Measurements from ENCODE around the gene SUCLG2.
A peak's percentile ranks its signal among the peaks of the same experiment; 100 is the strongest.

Gene SUCLG2

GRCh38 chr3:67657192-67657591, 2.8 kb upstream of the SUCLG2 start:
- H3K27me3 Mint-ChIP-seq = no peaks in the 10 kb centered on the region
- no peak overlapping the region for H3K27ac Mint-ChIP-seq
- no peak overlapping the region for H3K4me3 Mint-ChIP-seq
- H3K4me1 Mint-ChIP-seq = peaks cover 29% of the 10 kb centered on the region
- peaks cover 1% of the 10 kb centered on the region for H3K36me3 Mint-ChIP-seq
- no peak for ATAC-seq
- no peaks in the 10 kb centered on the region for H3K9me3 Mint-ChIP-seq

- Mint-ChIP-seq H3K4me3 (no peak overlapping the region), H3K27ac (peak overlapping the region; percentile 87), H3K9me3 (no peaks in the 10 kb centered on the region), H3K27me3 (no peaks in the 10 kb centered on the region), H3K4me1 (peaks cover 33% of the 10 kb centered on the region), H3K36me3 (peaks cover 7% of the 10 kb centered on the region)
- no peak for ATAC-seq
Measured at GRCh38 chr3:67656614-67657013, 2.2 kb upstream of the SUCLG2 start.

DNA sequence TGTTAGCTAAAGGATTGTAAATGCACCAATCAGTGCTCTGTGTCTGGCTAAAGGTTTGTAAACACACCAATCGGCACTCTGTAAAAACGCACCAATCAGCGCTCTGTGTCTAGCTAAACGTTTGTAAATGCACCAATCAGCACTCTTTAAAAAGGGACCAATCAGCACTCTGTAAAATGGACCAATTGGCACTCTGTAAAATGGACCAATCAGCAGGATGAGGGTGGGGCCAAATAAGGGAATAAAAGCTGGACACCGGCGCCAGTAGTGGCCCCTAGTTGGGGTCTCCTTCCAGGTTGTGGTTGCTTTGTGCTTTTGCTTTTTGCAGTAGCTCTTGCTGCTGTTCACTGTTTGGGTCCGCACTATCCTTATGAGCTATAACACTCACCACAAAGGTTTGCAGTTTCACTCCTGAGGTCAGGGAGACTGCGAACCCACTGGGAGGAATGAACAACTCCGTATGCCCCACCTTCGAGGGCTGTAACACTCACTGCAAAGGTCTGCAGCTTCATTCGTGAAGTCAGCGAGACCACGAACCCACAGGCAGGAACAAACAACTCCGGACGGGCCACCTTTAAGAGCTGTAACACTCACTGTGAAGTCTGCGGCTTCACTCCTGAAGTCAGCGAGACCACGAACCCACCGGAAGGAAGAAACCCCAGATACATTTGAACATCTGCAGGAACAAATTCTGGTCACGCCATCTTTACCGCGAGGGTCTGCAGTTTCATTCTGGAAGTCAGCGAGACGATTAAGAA, 1.1 kb upstream of the SUCLG2 start:
- peak overlapping the region; percentile 81 for H3K4me3 Mint-ChIP-seq
- H3K4me1 Mint-ChIP-seq = peaks cover 44% of the 10 kb centered on the region
- peaks cover 14% of the 10 kb centered on the region for H3K36me3 Mint-ChIP-seq
- no peaks in the 10 kb centered on the region for H3K9me3 Mint-ChIP-seq
- H3K27ac Mint-ChIP-seq = peak overlapping the region; percentile 87
- H3K27me3 Mint-ChIP-seq = no peaks in the 10 kb centered on the region
- peak; percentile 67 for ATAC-seq

DNA sequence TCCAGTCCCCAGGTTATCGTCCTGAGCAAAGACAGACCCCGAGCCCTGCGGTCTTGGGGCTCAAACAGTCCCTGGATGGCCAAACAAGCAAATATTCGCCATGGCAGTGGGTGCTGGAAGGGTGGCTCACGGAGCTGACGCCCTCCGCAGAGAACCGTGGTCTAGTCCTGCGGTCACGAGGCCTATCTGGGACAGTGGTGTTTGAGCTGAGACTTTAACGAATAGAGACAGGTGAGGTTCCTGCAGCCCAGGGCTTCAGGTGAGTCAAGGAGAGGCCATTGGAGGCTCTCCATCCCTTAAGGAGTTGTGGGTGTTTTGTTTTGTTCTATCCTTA, 399 bp upstream of the SUCLG2 start:
- H3K27ac Mint-ChIP-seq = peak overlapping the region; percentile 87
- ATAC-seq = no peak
- H3K36me3 Mint-ChIP-seq = peaks cover 14% of the 10 kb centered on the region
- no peaks in the 10 kb centered on the region for H3K27me3 Mint-ChIP-seq
- H3K4me1 Mint-ChIP-seq = peaks cover 49% of the 10 kb centered on the region
- no peaks in the 10 kb centered on the region for H3K9me3 Mint-ChIP-seq
- peak overlapping the region; percentile 81 for H3K4me3 Mint-ChIP-seq

- H3K36me3 Mint-ChIP-seq = peaks cover 18% of the 10 kb centered on the region
- H3K27ac Mint-ChIP-seq = peak overlapping the region; percentile 87
- peaks cover 60% of the 10 kb centered on the region for H3K4me1 Mint-ChIP-seq
- H3K4me3 Mint-ChIP-seq = peak overlapping the region; percentile 81
- H3K27me3 Mint-ChIP-seq = no peaks in the 10 kb centered on the region
- no peak for ATAC-seq
- no peaks in the 10 kb centered on the region for H3K9me3 Mint-ChIP-seq
Measured at GRCh38 chr3:67653425-67654098, 850 bp downstream of the SUCLG2 start.

GRCh38 chr3:67650084-67650483, 4.3 kb downstream of the SUCLG2 start:
- Mint-ChIP-seq H3K4me1 (peaks cover 66% of the 10 kb centered on the region), H3K36me3 (peaks cover 45% of the 10 kb centered on the region), H3K27ac (peak overlapping the region; percentile 40), H3K9me3 (peaks cover 3% of the 10 kb centered on the region), H3K4me3 (no peak overlapping the region), H3K27me3 (no peaks in the 10 kb centered on the region)
- no peak for ATAC-seq

DNA sequence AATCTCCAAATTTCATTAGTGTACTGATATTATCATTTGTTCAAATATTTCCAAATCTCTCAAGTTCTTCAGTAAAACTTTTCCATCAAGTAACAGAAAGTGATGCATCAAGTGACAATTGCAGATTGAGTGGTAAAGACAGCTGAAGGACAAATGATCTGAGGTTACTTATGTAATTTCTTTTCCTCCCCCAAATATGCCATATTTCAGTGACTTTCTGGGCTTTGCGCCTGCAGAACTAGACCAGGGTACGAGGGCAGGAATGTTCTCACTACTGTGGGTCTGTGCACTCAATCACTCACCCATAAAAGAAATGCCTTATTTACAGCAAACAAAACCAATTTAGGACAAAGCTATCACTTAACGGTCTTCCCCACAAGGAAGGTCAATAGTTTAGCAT, 4.7 kb downstream of the SUCLG2 start:
- H3K4me3 Mint-ChIP-seq = no peak overlapping the region
- H3K36me3 Mint-ChIP-seq = peaks cover 45% of the 10 kb centered on the region

DNA sequence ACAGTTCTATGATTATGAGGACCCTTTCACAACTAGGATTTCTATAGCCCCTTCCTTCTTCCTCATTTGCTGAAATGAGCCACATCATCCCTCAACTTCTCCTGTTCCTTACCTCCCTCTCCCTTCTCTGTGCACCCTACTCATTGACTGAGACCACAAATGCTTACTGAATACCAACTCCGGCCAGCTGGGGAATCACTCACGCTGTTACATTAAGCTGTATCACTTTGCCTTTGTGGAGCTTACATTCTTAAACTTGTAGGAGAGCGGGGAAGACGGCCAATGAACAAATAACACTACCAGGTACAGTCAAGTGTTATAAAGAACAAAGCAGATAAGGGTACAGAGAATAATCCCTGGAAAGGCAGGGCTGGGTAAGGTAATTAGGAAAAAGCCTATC, 5.7 kb downstream of the SUCLG2 start:
- ATAC-seq = no peak
- peaks cover 54% of the 10 kb centered on the region for H3K36me3 Mint-ChIP-seq
- H3K4me1 Mint-ChIP-seq = peaks cover 73% of the 10 kb centered on the region
- no peak overlapping the region for H3K27ac Mint-ChIP-seq
- H3K27me3 Mint-ChIP-seq = no peaks in the 10 kb centered on the region
- H3K9me3 Mint-ChIP-seq = peaks cover 3% of the 10 kb centered on the region
- no peak overlapping the region for H3K4me3 Mint-ChIP-seq

More for the DNA sequence above, 4.7 kb downstream of the SUCLG2 start:
- no peak for ATAC-seq
- Mint-ChIP-seq H3K27me3 (no peaks in the 10 kb centered on the region), H3K9me3 (peaks cover 3% of the 10 kb centered on the region), H3K4me1 (peaks cover 65% of the 10 kb centered on the region), H3K27ac (no peak overlapping the region)

DNA sequence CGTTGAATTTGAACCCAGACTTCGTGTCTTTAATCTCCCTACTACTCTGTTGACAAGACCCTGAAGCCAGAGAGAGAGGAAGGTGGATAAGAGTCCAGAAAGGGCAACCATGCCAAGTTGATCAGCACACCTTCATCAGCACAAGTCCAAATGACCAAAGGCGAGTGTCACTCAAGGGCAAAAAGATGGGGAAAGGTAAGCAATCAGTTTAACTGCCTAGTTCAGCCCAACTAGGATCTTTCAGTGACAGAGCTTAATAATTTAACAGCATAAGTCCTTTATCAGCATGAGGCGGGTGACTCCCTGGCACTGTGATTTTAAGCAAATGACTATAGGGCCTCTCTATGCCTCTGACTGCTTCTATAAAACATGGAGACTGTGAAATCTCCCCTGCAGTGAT, 6.2 kb downstream of the SUCLG2 start:
- peaks cover 3% of the 10 kb centered on the region for H3K9me3 Mint-ChIP-seq
- peaks cover 59% of the 10 kb centered on the region for H3K36me3 Mint-ChIP-seq
- H3K27me3 Mint-ChIP-seq = no peaks in the 10 kb centered on the region
- peaks cover 73% of the 10 kb centered on the region for H3K4me1 Mint-ChIP-seq
- no peak for ATAC-seq
- H3K4me3 Mint-ChIP-seq = no peak overlapping the region
- H3K27ac Mint-ChIP-seq = no peak overlapping the region

DNA sequence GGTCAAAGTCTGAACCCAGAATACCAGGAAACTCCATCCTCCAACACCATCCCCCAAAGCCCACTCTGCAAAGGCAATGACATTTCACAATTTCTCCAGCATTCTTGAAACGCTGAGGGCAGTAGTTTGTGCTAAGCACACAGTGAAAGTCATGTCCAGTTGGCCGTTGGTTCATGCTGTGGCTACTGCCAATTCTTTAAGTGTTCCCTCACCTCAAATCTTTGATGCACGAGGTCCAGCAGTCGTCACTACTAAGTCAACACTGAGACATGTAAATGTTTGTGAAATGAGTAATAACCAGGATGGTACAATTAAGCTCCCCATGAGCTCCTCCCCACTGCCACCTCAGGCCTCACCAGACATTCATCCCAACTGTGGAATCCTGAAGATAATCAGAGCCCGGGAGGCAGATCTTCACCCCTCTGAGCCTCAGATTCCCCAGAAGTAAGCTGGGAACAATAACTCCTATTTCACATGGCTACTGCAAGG, 7.0 kb downstream of the SUCLG2 start:
- Mint-ChIP-seq H3K4me3 (no peak overlapping the region), H3K36me3 (peaks cover 60% of the 10 kb centered on the region), H3K27me3 (no peaks in the 10 kb centered on the region), H3K27ac (no peak overlapping the region), H3K4me1 (peaks cover 65% of the 10 kb centered on the region), H3K9me3 (peaks cover 3% of the 10 kb centered on the region)
- ATAC-seq = no peak

- Mint-ChIP-seq H3K9me3 (peaks cover 3% of the 10 kb centered on the region), H3K36me3 (peaks cover 54% of the 10 kb centered on the region), H3K27ac (no peak overlapping the region), H3K4me3 (no peak overlapping the region), H3K27me3 (no peaks in the 10 kb centered on the region), H3K4me1 (peaks cover 57% of the 10 kb centered on the region)
- no peak for ATAC-seq
Measured at GRCh38 chr3:67646586-67647234, 7.7 kb downstream of the SUCLG2 start.

DNA sequence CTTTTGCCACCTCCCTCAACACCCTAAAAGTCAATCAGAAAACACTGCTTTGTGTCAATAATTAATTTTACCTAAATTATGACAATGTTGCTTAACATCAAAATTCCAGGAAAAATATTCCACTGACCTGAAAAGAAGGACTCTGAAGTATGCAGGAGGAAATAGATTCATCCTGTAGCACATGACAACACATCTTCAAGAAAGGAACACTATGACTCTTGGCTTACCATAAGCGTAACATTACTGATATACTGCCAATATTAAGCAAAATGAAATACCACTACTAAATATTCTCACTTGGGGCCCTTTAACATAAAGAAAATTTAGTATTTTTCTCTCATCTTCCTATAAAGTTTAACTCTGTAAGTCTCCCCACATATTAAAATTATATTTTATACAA, 9.6 kb downstream of the SUCLG2 start:
- H3K27ac Mint-ChIP-seq = no peak overlapping the region
- H3K9me3 Mint-ChIP-seq = peaks cover 3% of the 10 kb centered on the region
- no peaks in the 10 kb centered on the region for H3K27me3 Mint-ChIP-seq
- H3K4me1 Mint-ChIP-seq = peaks cover 48% of the 10 kb centered on the region
- no peak for ATAC-seq
- H3K36me3 Mint-ChIP-seq = peaks cover 59% of the 10 kb centered on the region
- no peak overlapping the region for H3K4me3 Mint-ChIP-seq

- H3K27me3 Mint-ChIP-seq = no peaks in the 10 kb centered on the region
- H3K4me3 Mint-ChIP-seq = no peak overlapping the region
- peaks cover 34% of the 10 kb centered on the region for H3K4me1 Mint-ChIP-seq
- H3K9me3 Mint-ChIP-seq = peaks cover 3% of the 10 kb centered on the region
- H3K27ac Mint-ChIP-seq = no peak overlapping the region
- no peak for ATAC-seq
- peaks cover 54% of the 10 kb centered on the region for H3K36me3 Mint-ChIP-seq
Measured at GRCh38 chr3:67642734-67643133, 11.7 kb downstream of the SUCLG2 start.

GRCh38 chr3:67642190-67642589, 12.2 kb downstream of the SUCLG2 start:
- ATAC-seq = no peak

DNA sequence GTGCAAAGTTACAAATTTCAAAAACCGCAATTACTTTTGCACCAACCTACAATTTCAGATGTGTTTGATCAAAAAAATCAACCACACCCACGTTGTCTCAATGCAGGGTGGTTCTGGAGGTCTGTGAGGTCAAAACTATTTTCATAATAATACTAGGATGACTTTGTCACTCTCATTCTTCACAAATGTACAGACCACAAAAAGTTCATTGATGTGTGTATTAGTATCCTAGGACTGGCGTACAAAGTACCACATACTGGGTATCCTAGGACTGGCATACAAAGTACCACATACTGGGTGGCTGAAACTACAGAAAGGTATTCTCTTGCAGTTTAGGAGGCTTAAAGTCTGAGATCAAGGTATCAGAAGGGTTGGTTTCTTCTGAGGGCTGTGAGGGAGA, 13.0 kb downstream of the SUCLG2 start:
- no peak for ATAC-seq
- no peak overlapping the region for H3K4me3 Mint-ChIP-seq
- H3K27me3 Mint-ChIP-seq = no peaks in the 10 kb centered on the region
- H3K36me3 Mint-ChIP-seq = peaks cover 54% of the 10 kb centered on the region
- peaks cover 24% of the 10 kb centered on the region for H3K4me1 Mint-ChIP-seq
- H3K27ac Mint-ChIP-seq = no peak overlapping the region
- no peaks in the 10 kb centered on the region for H3K9me3 Mint-ChIP-seq

More at GRCh38 chr3:67642190-67642589, 12.2 kb downstream of the SUCLG2 start:
- Mint-ChIP-seq H3K27ac (no peak overlapping the region), H3K4me1 (peaks cover 30% of the 10 kb centered on the region), H3K36me3 (peaks cover 54% of the 10 kb centered on the region), H3K27me3 (no peaks in the 10 kb centered on the region), H3K9me3 (peaks cover 3% of the 10 kb centered on the region), H3K4me3 (no peak overlapping the region)

Measured in stimulated activated memory B cell treated with anti-CD40 and anti-IgM and Interleukin-4, amounts not matched to agents 10 μg/mL and 1 μg/mL and 100 μg/mL, for 72 hours (primary cell).